Measurements from ENCODE around the gene DSCAML1.

Gene DSCAML1

GRCh38 chr11:117720061-117720511 lies 76.9 kb downstream of the DSCAML1 start:
- DNase-seq, result no peak

- DNase-seq, result no peak
Measured at GRCh38 chr11:117719480-117719879, 77.5 kb downstream of the DSCAML1 start.

GRCh38 chr11:117717485-117718314 lies 79.3 kb downstream of the DSCAML1 start:
- DNase-seq, result no peak

- no peak for DNase-seq
Measured at GRCh38 chr11:117716521-117717440, 80.2 kb downstream of the DSCAML1 start.

- DNase-seq, result no peak
Measured at GRCh38 chr11:117715801-117716200, 81.2 kb downstream of the DSCAML1 start.

- DNase-seq, result no peak
Measured at GRCh38 chr11:117713538-117713991, 83.5 kb downstream of the DSCAML1 start.

GRCh38 chr11:117712530-117712929 lies 84.5 kb downstream of the DSCAML1 start:
- DNase-seq, result no peak

GRCh38 chr11:117711331-117711730 lies 85.7 kb downstream of the DSCAML1 start:
- no peak for DNase-seq

- DNase-seq, result no peak
Measured at GRCh38 chr11:117710211-117710610, 86.8 kb downstream of the DSCAML1 start.

GRCh38 chr11:117706322-117706814 lies 90.6 kb downstream of the DSCAML1 start:
- DNase-seq, result no peak

GRCh38 chr11:117705866-117706265 lies 91.2 kb downstream of the DSCAML1 start:
- DNase-seq, result no peak

- no peak for DNase-seq
Measured at GRCh38 chr11:117704395-117705100, 92.5 kb downstream of the DSCAML1 start.

- DNase-seq, result no peak
Measured at GRCh38 chr11:117702946-117703598, 93.9 kb downstream of the DSCAML1 start.

- no peak for DNase-seq
Measured at GRCh38 chr11:117701781-117702180, 95.2 kb downstream of the DSCAML1 start.

- DNase-seq, result no peak
Measured at GRCh38 chr11:117700551-117700950, 96.5 kb downstream of the DSCAML1 start.

- DNase-seq, result no peak
Measured at GRCh38 chr11:117697319-117697718, 99.7 kb downstream of the DSCAML1 start.

- DNase-seq, result no peak
Measured at GRCh38 chr11:117696540-117696939, 100.5 kb downstream of the DSCAML1 start.

GRCh38 chr11:117693344-117693743 lies 103.7 kb downstream of the DSCAML1 start:
- no peak for DNase-seq

GRCh38 chr11:117691516-117691915 lies 105.5 kb downstream of the DSCAML1 start:
- DNase-seq, result no peak

- no peak for DNase-seq
Measured at GRCh38 chr11:117691218-117691514, 105.8 kb downstream of the DSCAML1 start.

- peak; percentile 40 for DNase-seq
Measured at GRCh38 chr11:117690484-117691217, 106.4 kb downstream of the DSCAML1 start.
